Hematopoietic multipotent progenitor cell treated with erythropoietin and hydrocortisone succinate and interleukin-3 and kit ligand, for 17 days (in vitro differentiated cells): ENCODE results near the gene PRPF6.
A peak's percentile ranks its signal among the peaks of the same experiment; 100 is the strongest.

Source experiments
- DNase-seq: peaks from one replicate; pipeline ENCODE4 v3.0.0-alpha.2; 2015; ENCODE audit warnings: low spot score

PRPF6 gene

DNA sequence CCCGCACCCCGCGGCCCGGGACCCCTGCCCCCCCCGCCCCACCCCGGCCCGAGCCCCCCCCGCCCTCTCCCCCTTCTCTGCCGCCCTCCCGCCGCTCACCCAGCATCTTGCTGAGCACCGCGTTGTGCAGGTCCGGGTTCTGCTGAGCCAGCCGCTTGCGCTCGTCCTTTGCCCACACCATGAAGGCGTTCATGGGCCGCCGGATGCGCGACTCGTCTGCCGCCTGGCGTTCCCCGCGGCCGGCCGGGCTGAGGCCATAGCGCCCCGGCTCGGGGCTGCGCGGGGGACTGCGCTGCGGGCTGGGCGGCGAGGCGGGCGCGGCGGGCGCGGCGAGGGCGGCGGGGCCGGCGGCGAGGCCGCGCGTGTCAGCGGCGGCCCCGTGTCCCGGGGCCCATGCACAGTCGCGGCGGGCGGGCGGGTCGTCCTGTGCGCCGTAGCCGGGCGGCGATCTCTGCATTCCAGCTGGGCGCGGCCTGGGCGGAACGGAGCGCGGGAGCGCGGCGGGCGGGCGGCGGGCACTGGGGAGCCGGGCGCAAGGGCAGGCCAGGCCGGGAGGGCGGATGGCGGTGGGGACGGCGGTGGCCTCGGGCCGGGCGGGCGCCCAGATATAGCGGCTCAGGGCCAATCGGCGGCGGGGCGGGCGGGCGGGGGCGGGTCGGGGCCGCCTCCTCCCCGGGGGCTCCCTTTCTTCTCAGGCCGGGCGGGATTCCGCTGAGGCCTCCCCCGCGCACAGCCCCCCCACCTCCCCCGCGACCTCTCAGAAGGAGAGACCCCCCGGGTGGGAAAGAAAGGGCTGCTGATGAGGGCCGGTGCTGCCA is 68.3 kb downstream of the PRPF6 start, which contains the start of gene SOX18:
TSS of gene SOX18 (minus strand) at position 580 of the 818 bp plus-strand sequence. CDS start at position 457, 123 bp downstream.
- DNase-seq: no peak

DNA sequence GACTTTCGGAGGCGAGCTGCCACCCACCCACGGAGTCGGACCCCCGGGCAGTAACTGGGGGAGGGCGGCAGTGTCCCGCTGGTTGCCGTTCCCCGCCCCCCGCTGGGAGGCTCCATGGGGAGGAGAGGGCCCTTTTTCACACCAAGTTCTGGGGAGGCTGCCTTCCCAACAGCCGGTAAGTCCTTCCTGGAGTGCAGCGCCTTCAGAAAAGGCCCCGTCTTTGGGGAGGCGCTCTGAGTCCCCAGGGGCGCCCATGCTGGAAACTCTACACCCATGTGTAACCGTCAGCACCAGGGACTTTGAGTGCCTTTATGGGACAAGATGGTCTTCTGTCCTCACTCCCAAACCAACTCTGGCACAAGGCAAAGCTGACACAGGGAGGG is 68.9 kb downstream of the PRPF6 start:
- no peak for DNase-seq

DNA sequence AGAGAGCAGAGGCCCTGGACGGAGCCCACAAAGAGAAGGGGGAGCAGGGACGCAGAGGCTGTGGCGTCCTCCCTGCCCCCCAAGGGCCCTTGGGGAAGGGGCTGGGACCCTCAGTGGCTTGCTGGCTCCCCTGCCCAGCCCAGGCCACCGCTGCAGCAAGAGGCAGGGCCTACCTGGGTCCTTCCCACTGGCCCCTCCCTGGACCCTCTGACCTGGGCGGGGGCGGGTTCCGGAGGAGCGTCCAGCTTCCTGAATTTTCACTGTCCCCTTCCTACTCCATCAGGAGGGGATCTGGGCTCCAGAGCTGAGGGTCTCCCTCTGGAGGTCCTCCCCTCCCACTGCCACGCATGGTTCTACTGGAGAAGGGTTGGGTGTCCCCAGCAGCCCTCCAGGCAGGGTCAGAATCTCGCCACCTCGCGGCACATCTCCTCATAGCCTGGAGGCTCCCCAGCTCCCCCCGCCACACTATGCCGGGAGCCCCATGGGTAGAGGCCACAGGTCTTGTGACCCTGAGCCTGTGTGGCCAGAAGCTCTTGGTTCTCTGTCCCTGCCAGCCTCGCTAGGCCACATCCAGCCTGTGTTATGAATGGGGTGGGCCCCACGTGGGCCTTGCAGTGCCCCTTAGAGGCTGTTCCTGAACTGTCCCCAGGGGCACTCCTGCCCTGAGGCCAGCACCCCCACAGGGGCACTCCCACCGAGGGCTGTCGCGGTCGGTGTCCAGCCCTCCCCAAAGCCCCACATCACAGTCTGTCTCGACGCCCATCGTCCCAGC is 69.5 kb downstream of the PRPF6 start:
- no peak for DNase-seq

DNA sequence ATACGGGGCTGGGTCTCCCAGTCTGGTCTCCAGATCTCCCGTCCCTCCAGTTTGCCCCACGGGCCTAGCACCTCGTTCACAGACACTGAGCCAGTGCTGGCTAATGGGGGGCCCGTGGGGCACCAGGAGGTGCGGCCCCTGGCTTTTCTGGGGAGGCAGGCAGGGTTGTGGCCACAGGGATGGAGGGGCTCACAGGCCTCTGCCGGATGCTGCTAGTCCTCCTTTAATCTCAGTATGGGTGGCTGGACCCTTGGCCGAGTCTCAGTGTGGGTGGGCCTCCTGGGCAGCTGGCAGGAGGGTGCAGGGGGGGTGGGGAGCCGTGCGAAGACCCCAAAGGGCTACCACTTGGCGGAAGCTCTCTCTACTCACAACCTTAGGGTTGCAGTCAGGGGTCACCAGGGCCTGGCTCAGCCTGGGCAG is 70.1 kb downstream of the PRPF6 start:
- no peak for DNase-seq

DNA sequence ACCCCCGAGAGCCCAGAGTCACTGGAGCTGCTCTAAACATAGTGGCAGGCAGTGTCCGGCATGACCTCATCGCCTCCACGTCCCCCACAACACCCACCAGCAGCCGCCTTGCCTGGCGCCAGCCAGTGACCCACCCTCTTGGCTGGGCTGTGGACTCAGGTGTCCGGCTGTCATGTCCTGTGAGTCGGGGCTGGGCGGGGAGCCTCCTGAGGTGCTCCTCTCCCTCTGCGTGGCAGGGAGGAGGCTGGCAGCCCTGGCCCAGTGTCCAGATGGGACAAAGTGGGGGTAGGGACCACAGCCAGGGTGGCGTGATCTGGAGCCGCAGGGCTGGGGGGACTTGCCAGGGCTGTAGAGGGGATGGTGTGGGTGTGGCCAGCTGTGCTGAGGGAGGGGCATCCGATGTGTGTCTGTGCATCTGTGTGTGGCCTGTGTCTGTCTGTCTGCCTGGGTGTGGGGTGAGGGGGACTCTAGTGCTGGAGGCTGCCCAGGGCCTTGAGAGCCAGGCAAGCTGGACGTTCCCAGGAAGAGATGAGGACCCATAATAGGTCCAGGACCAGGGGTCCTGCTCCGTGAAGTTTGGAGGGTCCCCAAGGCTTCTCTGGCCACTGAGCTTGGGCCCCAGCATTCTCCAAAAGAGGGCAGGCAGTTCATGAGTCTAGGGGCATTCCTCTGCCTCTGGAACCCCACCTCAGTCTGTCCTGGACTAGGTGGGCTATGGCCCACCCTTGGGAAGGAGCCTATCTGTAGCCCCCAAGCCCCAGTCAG is 70.8 kb downstream of the PRPF6 start:
- no peak for DNase-seq

DNA sequence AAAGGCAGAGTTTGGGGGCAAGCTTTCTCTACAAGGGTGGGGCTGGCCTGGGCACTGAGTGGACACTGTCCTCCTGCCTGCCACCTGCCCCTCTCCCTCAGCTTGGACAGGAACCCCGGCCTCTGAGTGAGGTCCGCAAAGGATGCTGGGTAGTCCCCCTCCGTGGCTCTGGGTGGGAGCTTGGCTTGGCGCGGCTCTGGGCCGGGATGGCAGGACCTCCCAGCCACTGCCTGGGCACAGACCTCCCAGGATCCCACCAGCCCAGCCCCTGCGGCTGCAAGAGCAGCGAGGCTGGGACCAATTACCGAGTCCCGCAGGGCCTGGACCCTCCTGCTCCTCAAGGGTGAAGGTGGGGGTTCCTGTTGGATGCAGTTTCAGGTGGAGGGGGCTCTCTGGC is 71.4 kb downstream of the PRPF6 start:
- DNase-seq: no peak

DNA sequence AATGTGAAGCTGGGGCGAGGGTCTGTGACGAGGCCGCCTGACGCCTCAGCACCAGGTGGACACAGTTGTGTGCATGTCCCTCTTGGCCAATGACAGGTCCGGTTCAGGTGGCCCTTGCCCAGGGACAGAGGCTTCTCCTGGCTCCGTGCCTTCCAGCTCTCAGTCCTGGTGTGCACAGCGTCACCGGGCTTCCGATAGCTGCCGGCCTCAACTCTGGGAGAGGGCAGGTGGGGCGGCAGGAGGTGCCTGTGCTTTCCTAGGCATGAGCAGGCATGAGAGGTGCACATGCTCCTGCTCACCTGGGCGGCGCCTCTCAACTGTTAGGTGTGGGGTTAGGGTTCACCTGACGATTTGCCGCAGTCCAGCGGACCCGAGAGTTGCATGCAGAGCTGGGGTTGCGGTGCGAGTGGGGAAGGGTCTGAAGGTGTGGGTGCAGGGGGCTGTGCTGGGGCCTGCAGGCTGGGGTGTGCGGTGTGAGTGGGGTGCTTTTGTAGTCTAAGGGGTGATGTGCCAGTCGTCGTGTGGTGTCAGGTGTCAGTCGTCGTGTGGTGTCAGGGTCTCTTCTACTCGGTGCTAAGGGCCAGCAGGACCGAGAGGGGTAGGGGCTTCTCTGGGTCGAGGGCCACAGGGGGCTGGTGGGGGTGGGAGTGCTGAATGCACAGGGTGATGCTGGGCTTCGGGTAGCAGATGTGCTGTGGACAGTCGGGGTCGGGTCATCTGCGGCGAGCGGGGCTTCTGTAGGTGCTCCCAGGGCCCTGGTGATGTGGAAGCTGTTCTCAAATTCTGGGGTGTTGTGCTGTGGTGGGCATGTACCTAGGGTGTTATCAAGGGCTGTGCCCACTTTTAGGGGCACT is 72.3 kb downstream of the PRPF6 start:
- DNase-seq: no peak

DNA sequence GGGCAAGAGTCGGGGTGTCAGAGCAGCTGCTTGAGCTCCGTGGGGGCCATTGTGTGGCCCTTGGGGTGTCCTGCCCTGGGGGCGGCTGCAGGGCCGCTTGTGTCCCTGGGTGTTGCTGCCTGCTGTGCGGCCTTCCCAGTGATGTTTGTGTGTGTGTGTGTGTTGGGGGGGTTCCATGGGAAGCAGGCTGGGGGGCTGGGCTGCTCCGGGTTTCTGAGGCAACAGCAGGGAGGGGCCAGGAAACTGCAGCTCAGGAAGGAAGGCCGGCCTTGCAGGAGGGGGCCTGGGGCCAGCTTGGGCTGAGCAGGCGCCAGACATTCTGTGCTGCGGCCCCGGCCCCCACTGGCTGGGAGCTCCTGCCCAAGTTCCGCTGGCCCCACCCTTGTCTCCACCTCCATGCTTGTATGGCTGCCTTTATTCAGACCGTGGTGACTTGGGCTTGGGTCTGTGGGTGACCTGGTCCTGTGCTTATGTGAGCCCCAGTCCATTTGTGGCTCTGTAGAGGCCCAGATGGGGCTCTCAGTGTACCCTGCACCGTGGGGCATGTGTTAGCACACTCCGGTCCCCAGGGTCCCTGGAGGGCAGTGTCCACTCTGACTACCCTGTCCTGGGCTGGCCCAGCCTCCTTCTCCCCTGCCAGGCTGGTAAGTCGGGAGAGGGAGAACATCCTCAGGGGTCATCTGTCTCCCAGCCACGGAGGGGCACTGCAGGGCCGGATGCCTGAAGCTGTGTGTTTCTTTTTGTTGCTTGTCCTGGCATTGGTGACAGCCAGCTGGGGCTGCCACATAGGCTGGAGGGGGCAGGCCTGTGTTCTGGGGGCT is 73.1 kb downstream of the PRPF6 start:
- no peak for DNase-seq

DNA sequence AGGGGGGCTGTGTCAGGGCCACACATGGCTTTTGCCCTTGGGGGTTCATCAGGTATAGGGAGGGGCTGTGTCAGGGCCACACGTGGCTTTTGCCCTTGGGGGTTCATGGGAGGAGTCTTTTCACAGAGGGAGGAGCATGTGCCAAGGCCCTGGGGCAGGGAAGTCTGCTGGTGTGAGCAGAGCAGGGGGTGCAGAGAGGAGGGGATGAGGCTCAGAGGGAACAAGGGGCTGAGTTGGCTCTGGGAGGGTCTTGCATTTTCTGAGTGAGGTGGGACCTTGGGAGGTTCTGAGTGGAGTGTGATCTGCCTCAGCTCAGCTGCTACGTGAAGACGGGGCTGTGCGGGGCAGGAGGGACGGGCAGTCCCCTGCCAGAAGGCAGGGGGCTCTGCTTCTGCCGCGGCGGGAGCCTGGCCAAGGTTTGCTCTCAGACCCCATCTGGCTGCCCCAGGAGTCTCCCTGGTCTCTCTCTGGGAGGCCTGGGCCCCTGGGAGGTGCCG is 74.5 kb downstream of the PRPF6 start:
- DNase-seq: no peak

DNA sequence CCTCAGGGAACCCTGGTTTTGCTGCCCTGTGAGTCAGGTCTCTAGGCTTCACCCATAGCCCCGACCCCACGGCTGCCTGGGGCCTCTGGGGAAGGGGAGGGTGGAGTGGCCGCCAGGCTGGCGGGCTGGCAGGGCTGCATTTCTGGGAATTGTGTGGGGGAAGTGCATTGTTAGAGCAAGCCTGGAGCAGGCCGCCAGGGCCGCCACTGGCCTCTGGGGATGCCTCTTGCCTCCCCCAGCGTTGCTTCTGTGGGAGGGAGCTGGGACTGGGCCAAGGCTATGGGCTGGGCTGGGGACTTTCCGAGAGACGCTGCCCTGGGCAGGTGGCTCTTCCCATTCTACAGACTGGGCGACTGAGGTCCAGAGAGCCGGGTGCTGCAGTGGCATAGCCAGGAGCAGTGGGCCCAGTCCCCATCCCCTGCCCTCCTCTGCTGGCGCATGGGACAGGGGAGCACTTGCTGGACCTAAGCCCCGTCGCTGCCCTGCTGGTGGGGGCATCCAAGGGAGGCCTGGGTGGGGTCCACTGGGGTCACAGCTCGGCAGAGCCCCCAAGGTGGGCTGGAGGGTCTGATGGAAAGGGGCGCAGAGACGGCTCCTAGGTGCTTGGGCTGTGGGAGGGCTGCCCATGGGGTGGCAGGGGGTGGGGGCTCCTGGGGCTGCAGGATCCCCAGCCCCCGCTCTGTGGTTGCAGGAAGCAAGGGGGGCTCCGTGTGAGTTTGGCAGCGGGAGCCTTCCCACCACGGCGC is 75.1 kb downstream of the PRPF6 start:
- DNase-seq: no peak

DNA sequence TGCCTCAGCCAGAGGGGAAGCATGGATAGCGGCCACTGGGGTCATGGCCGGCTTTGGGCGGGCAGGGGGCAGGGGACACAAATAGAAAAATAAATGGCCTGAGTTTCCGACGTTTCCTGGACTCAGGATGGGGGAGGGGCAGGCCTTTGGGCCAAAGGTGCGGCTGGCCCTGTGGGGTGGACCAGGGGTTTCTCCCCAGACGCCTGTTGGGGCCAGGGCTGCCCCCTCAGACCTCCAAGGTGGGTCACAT is 75.6 kb downstream of the PRPF6 start:
- no peak for DNase-seq

DNA sequence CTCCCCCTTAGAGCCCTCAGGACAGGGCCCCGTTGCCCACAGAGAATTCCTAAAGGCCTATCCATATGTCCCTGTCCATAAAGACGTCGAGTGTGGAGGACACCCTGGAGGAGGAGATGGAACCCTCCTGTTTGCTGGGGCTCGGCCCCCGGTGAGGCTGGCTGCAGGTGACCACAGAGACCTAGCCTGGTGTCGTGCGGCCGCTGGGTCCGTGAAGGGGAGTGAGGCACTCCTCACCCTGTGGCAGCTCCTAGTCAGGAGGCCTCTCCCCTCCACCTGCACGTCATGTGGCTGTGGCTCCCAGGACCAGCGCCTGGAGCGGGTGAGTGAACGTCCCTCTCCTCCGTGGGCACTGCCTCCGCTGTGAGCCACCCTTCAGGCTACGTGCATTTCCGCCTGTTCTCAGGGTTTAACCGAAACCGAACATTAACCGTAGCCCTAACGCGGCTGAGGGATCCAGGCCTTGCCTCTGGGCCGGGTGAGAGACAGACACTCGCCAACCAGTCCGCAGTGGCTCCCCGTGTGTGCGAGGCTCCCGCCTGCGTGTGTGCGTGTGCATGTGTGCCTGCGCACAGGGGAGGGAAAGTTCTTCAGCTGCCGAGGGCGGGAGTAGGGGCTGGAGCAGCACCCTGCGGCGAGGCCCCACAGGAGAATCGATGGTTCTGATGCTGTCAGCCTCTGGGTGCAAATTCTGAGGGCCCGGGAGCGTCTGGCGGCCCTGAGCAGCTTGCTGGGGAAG is 76.1 kb downstream of the PRPF6 start:
- no peak for DNase-seq

DNA sequence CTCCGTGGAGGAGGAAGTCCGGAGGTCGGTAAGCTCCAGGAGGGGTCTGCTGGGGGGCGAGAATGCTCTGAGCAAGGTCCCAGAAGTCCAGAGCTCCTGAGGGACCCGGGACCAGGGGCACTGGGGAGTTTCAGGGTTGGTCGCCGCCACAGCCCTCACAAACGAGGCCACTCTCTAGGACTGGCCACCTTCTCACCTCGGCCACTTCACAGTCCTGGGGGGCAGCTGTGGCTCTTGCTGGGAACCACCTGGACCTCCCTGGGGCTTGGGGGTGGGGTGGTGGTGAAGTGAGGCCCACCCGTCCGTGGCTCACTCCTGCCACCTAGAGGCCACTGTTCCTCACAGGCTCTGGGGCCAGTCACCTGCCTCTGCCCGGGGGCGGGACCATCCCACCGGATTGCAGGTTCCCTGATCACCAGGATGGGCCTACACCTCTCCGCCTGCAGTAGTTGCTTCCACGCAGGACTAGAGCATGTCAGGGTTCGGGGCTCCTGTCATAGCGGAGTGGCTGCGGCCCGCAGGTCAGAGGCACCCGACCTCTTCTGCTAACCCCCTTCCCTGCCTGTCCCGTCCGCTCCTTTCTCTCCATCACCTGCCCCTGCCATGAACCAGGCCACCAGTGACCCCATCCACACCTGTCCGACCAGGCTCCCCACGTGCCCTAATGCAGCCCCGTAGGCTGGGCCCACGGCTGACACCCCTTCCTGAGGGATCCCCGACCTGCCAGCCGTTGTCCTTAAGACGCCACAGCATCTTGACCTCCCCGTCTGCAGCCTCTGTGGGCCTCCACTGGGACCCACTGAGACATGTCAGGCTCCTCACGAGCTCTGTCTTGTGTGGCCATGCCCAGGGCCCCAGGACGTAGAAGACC is 76.9 kb downstream of the PRPF6 start:
- peak; percentile 36 for DNase-seq

DNA sequence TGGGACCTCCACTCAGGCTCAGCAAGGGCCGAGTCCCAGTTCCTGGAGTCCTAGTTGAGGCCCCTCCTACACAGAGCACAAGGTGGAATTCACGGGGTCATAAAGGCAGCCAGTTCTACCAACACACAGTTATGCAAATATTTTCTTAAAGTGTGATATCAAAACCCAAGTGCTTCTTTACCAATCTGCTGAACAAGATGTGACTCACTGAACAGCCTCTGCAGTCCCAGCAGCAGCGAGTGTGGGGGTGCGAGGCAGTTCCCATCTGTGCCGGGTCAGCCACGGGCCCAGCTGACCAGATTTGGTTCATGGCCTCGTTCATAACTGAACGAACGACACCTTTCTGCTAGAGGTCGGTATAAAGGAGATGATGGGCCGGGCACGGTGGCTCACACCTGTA is 77.6 kb downstream of the PRPF6 start:
- no peak for DNase-seq

DNA sequence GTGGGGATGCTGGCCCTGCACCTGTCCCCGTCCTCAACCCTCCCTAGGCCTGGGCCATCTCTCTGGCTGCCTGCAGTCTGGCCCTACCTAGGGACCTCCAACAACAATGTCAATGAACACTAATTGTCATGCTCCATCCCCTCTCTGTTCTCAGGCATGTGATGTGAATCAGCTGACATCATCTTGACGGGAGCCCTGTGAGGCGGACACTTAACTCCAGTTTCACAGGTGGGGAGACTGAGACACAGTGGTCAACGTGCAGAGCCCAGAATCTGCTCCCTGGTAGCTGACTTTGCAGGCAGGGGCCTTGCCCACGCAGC is 81.3 kb downstream of the PRPF6 start:
- no peak for DNase-seq

DNA sequence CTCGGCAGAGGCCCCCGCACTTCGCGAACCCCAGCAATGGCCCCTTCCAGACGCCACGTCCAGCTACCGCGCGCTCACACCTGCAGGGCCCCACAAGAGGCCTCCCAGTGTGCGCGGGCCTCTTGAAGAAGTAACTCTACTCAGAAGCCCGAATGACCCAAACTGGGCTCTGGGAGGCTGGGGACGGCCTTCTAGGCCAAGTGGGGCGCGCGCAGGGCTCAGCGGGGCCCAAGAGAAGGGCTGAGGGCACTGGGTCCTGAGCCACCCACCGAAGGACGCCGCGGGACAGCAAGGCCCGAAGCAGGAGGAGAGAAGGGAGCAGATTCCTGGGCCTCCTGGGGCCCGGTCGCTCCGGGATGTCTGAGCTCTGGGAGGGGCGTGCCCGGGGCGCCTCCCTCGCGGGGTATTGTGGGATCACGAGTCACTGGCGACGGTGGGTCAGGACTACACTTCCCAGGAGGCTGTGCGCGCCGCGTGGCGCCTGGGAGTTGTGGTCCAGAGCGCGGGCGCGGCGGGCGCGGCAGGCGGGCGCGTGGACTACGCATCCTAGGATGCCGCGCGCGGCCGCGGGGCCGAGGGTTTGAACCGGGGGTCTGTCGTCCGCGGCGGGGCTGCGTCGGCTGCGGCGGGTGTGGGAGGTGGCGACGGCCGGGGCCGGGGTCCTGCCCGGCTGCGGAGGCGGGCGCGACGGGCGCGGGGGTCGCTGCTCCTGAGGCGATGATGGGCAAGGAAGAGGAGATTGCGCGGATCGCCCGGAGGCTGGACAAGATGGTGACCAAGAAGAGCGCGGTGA is 81.9 kb downstream of the PRPF6 start, which contains the start of gene TCEA2:
TSS of gene TCEA2 (plus strand) at position 603 of the 793 bp plus-strand sequence. CDS start at position 718, 115 bp downstream.
- DNase-seq: peak; percentile 79

DNA sequence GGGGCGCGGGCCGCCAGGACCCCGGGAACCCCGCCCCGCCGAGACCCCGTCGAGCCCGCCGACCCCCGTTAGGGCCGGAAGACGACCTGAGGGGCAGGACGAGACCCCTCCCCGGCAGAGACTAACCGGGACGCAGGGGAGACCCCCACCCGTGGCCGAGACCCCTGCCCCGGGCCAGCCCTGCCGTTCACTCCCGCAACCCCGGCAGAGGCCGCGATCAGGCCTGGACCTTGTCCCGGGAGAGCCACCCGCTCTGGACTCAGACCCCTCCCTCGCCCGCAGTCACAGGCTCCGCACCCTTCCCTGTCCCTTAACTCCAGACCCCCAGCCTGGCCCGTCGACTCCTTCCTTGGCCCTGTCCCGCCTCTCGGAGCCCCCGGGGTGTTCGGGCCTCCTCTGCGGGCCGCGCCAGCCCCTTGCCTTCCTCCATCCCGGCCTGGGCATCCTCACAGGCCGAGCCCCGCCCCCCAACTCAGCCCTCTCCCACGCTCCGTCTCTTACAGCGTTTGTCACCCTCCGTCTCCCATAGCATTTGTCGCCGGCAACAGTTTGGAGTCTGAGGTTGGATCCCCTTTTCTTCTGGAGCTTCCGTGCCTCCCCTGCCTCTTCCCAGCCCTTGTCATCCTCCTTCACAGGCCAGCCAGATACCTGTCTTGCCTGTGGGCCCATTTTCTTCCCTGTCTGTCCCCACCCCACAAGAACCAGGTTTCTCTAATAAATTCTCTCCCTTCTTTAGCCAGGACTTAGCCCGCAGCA is 82.6 kb downstream of the PRPF6 start:
- DNase-seq: no peak
